Esophagus (tissue), 2 donors: ENCODE measurements around the gene PRRX1. TPM values are rescaled to one million over a fixed set of nuclear protein-coding genes. Genes with fewer than 3 reads are reported as not detected.

Source experiments
- H3K27ac ChIP-seq, 2 donors: one replicate each; pipeline ENCODE4 v1.5.1; 2013; ENCODE audit warnings: low read depth in 2 of 2, mild to moderate bottlenecking in 2 of 2, inconsistent platforms in 1 of 2, low read length in 1 of 2, moderate library complexity in 1 of 2
- H3K27me3 ChIP-seq, 2 donors: one replicate each; pipeline ENCODE4 v1.6.1; 2013; ENCODE audit warnings: low read length in 2 of 2, control low read depth in 1 of 2, mild to moderate bottlenecking in 1 of 2; ENCODE audit not compliant: insufficient read depth in 2 of 2, control insufficient read depth in 1 of 2
- H3K36me3 ChIP-seq, 2 donors: one replicate each; pipeline ENCODE4 v1.6.1; 2013; ENCODE audit warnings: low read length in 1 of 2; ENCODE audit not compliant: control insufficient read depth in 2 of 2, insufficient read depth in 2 of 2
- H3K4me1 ChIP-seq, 2 donors: one replicate each; pipeline ENCODE4 v1.6.1; 2013; ENCODE audit warnings: low read length in 1 of 2; ENCODE audit not compliant: control insufficient read depth in 2 of 2, insufficient read depth in 2 of 2
- H3K4me3 ChIP-seq, 2 donors: one replicate each; pipeline ENCODE4 v1.5.1; 2013; ENCODE audit warnings: low read length in 2 of 2, mild to moderate bottlenecking in 2 of 2, low read depth in 1 of 2, moderate library complexity in 1 of 2
- H3K9me3 ChIP-seq, 2 donors: one replicate each; pipeline ENCODE4 v1.6.1; 2013; ENCODE audit warnings: mild to moderate bottlenecking in 2 of 2, low read depth in 1 of 2, low read length in 1 of 2, moderate library complexity in 1 of 2; ENCODE audit not compliant: control insufficient read depth in 2 of 2, insufficient read depth in 1 of 2
- WGBS, 2 donors: extraction: QIAGEN DNeasy Blood & Tissue Kit; methylation state at CpG; one replicate each; pipeline ENCODE4 v1.1.7; 2013; 5-methylcytosine and 5-hydroxymethylcytosine counted together
- polyA plus RNA-seq, 2 donors: library from polyadenylated mRNA; stranded (reverse); fragments of 200-250 nt; gene quantifications; one replicate each; pipeline ENCODE4 v1.2.3, GENCODE V29; 2013
- donor health status: healthy with polysubstance abuse.
- donor health status: Bipolar disorder and iron deficiency.

Gene PRRX1
- polyA plus RNA-seq, 2 donors, result 2.2 to 4.5 TPM

DNA sequence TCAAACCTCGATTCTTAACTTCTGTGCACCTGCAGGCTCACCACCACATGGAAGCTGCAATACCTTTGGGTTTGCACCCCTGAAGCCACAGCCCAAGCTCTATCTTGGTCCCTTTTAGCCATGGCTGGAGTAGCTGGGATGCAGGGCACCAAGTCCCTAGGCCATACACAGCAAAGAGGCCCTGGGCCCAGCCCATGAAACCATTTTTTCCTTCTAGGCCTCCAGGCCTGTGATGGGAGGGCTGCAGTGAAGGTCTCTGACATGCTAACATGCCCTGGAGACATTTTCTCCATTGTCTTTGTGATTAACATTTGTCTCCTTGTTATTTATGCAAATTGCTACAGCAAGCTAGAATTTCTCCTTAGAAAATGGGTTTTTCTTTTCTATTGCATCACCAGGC is 79.2 kb downstream of the PRRX1 start:
- Histone ChIP-seq H3K9me3 (no peaks in the 10 kb centered on the region), H3K4me1 (no peaks in the 10 kb centered on the region), H3K36me3 (no peaks in the 10 kb centered on the region), H3K4me3 (no peak overlapping the region), H3K27me3 (no peaks in the 10 kb centered on the region), H3K27ac (no peak overlapping the region)
- 86% methylated on average over 1 of the region's 1 CpG for WGBS, 2 donors

DNA sequence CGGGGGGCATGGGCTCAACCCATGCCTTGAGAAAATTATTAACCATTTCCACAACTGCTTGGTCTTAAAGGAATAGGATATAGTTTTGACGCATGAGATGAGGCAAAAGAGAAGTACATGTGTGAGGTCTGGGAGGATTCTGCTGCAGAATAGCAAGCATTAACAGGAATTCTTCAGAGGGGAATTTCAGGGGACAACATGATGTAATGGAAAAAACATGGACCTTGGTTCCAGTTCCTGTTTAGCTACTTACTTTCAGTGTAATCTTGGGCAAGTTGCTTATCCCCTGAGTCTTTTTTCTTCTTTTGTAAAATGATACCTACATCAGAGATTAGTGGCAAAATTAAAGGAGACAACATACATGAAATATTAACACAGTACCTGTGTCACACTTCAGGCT is 85.6 kb downstream of the PRRX1 start:
- H3K4me1 ChIP-seq, result no peaks in the 10 kb centered on the region
- no peaks in the 10 kb centered on the region for H3K36me3 ChIP-seq
- no peak overlapping the region for H3K27ac ChIP-seq
- no peaks in the 10 kb centered on the region for H3K27me3 ChIP-seq
- H3K4me3 ChIP-seq, result no peak overlapping the region
- no peaks in the 10 kb centered on the region for H3K9me3 ChIP-seq
- 43 to 45% methylated on average over 2 of the region's 2 CpGs for WGBS, 2 donors

DNA sequence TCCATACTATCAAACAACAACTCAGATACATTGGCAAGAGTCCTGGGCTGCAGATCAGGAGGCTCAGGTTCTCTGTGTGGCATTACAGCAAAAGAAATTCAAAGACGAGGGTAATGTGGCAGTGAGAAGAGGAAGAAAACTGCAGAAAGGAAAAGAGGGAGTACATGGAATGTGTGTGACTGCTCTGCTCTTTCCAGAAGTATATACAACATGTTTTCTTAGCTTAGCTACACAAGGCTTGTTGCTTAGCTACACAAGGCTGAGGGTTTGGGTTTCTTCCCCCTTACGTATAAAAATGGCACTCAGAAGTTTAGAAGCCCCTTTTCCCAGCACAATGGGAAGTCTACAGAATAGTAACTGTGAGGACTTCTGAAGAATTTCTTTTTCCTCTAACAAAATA is 86.0 kb downstream of the PRRX1 start:
- H3K4me3 ChIP-seq, result no peak overlapping the region
- H3K27ac ChIP-seq, result no peak overlapping the region
- H3K27me3 ChIP-seq, result no peaks in the 10 kb centered on the region
- 56 to 66% methylated on average over 2 of the region's 2 CpGs for WGBS, 2 donors
- no peaks in the 10 kb centered on the region for H3K9me3 ChIP-seq
- no peaks in the 10 kb centered on the region for H3K36me3 ChIP-seq
- H3K4me1 ChIP-seq, result no peaks in the 10 kb centered on the region

DNA sequence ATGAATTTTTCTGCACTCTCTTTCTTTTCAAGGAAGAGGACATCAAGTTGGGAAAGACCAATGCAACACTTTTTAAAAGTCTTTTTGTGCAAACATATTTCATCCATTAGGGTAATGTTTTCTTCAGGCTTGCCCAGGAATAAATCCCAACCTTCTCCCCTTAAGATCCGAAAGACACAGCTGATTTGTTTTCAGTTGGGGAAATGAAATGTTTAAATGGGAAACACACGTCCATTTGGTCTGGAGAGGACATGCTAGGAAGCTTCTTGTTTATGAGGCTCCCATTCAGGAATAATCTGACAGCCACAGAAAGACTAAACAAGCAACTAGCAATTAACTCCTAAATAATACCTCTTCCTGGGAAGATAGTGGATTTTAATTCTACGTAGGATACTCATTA is 91.9 kb downstream of the PRRX1 start:
- Histone ChIP-seq H3K4me1 (no peaks in the 10 kb centered on the region), H3K27ac (no peak overlapping the region), H3K9me3 (no peaks in the 10 kb centered on the region), H3K4me3 (no peak overlapping the region), H3K27me3 (no peaks in the 10 kb centered on the region), H3K36me3 (no peaks in the 10 kb centered on the region)
- 67 to 75% methylated on average over 3 of the region's 3 CpGs for WGBS, 2 donors

DNA sequence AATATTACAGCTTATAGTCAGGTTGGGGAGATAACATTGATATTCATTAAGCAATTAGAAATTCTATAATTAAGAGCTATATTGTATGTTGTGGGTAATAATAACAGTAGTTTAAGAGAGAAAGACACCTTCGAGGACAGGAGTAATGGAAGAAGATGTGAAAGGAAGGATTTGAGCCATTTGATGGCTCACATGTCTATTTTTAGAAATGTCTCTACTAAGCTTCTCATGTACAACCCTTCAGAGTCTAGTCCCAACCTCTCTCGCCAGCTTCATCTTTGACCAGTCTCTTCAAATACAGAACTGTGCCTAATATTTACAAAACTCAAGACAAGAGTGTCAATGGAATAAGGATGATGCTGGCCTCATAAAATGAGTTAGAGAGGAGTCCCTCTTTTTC is 95.1 kb downstream of the PRRX1 start:
- 87 to 89% methylated on average over 2 of the region's 2 CpGs for WGBS, 2 donors
- Histone ChIP-seq H3K4me1 (no peaks in the 10 kb centered on the region), H3K27ac (no peak overlapping the region), H3K4me3 (no peak overlapping the region), H3K27me3 (no peaks in the 10 kb centered on the region), H3K9me3 (no peaks in the 10 kb centered on the region), H3K36me3 (no peaks in the 10 kb centered on the region)

DNA sequence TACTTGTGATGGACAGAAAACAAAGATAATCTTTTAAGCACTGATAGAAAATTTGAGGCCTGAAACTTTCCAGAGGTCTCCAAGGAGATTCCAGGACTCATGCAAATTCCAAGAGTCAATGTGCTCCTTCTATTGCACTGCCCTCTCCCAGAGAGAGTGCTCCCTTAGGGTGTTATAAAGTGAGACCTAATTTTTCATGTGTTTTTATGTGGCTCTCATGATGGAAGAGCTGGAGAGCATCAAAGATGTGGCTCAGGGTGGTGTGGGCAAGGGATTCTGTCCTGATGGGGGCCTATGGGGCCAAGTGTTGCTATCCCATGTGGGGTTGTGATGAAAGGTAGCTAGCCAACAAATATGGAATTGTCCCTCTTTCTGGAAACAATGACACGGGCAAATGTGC is 101.3 kb downstream of the PRRX1 start:
- Histone ChIP-seq H3K27ac (no peak overlapping the region), H3K36me3 (no peaks in the 10 kb centered on the region), H3K27me3 (no peaks in the 10 kb centered on the region), H3K4me1 (no peaks in the 10 kb centered on the region), H3K9me3 (no peaks in the 10 kb centered on the region), H3K4me3 (no peak overlapping the region)
- WGBS, 2 donors, result 61 to 70% methylated on average over 1 of the region's 1 CpG

DNA sequence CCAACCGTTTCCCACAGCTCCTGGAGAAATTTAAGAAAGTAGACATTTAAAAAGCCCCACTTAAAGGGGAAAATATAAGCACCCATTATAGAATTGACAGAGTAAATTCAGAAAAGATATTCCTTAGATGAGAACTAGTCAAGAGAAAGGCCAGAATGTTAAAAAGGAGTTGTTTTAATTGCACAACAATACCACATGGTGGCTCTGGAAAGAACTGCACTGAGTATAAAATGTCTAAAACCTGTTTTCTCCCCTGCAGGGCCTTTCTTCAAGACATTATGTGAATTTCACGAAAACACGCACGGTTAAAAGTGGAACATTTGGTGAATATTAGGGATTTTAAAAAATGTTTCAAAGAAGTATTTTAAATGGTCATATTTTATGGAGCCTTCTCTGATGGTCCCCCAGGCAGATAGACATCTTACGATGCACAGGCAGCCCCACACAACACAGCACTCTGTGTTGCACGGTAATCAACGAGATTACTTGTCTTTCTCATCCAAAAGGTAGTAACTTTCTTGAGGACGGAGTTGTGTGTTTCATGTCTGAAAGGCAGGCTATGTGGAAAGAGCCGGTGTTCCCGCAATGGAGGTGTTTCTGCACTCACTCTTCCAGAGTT is 101.9 kb downstream of the PRRX1 start:
- Histone ChIP-seq H3K36me3 (no peaks in the 10 kb centered on the region), H3K4me3 (no peak overlapping the region), H3K9me3 (no peaks in the 10 kb centered on the region), H3K4me1 (no peaks in the 10 kb centered on the region), H3K27me3 (no peaks in the 10 kb centered on the region), H3K27ac (no peak overlapping the region)
- WGBS, 2 donors, result 65 to 69% methylated on average over 10 of the region's 10 CpGs

DNA sequence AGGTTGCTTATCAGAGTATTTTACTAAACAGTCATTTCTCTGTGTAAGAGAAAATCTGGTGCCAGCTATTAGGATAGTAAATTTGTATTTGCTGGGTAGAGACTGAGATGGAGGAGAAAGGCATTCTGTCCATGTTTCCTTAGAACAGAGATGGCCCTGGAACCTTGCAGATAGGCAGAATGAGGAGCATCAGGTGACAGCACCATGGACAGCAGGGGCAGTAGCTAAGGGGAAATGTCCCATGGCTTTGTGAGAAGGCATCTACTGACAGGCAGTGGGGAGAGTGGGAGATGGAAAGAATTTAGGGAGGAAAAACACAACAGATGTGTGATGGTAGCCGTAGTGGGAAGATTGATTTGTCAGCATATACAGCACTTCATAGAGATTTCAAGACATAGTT is 105.0 kb downstream of the PRRX1 start:
- no peaks in the 10 kb centered on the region for H3K36me3 ChIP-seq
- 74 to 92% methylated on average over 1 of the region's 1 CpG for WGBS, 2 donors
- H3K9me3 ChIP-seq, result no peaks in the 10 kb centered on the region

DNA sequence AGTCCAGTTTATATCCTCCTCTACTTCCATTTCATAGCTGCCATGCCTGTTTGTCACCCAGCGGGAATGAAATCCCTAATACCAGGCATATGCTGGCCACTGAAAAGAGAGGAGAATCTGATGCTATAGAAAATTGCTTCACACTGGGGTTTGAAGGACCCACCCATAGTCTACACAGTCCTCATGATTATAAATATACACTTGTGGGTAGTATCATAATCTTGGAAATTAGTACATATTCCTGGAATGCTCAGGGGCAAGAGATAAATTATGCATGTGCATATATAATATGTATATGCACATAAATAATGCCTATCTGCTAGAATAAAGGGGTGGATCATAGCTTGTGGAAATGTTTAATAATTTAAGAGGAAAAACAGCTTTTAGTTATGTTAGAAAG is 105.8 kb downstream of the PRRX1 start:
- no peaks in the 10 kb centered on the region for H3K27me3 ChIP-seq
- H3K4me1 ChIP-seq, result no peaks in the 10 kb centered on the region
- H3K4me3 ChIP-seq, result no peak overlapping the region
- H3K27ac ChIP-seq, result no peak overlapping the region
- 96 to 100% methylated on average over 1 of the region's 1 CpG for WGBS, 2 donors
- no peaks in the 10 kb centered on the region for H3K9me3 ChIP-seq
- H3K36me3 ChIP-seq, result no peaks in the 10 kb centered on the region

More for the DNA sequence above, 105.0 kb downstream of the PRRX1 start:
- H3K27me3 ChIP-seq, result no peaks in the 10 kb centered on the region
- H3K27ac ChIP-seq, result no peak overlapping the region
- H3K4me3 ChIP-seq, result no peak overlapping the region
- H3K4me1 ChIP-seq, result no peaks in the 10 kb centered on the region

DNA sequence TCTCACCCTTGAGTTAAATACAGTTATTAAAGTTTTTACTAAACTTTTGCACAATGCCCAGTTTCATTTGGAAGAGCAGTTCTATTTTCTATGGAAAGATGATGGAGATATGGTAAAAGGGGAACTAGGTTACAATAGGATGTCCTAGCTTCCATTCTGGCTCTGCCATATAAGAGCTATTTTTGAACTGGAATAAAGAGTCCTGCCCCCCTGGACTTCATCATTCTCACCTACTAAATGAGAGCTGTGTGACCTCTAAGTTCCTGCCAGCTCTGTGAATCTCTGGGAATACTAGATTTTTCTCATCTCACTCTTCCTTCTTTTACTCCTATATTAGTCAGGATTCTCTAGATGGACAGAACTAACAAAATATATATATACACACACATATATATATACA is 106.3 kb downstream of the PRRX1 start:
- no peaks in the 10 kb centered on the region for H3K27me3 ChIP-seq
- H3K36me3 ChIP-seq, result no peaks in the 10 kb centered on the region
- H3K27ac ChIP-seq, result no peak overlapping the region
- H3K9me3 ChIP-seq, result no peaks in the 10 kb centered on the region
- H3K4me1 ChIP-seq, result no peaks in the 10 kb centered on the region
- no peak overlapping the region for H3K4me3 ChIP-seq
